ENCODE measurements around the gene ZNF771.
"Not testable (repeated sequence)": the region's sequence is repeated elsewhere in the genome, so short reads cannot be mapped to it uniquely, and the experiment has no call there.

Gene ZNF771

GRCh38 chr16:30376461-30376902, 30.9 kb upstream of the ZNF771 start:
- no peak for DNase-seq

GRCh38 chr16:30377050-30377811, 30.2 kb upstream of the ZNF771 start:
- DNase-seq, result no peak

GRCh38 chr16:30377812-30378235, 29.6 kb upstream of the ZNF771 start:
- peak; percentile 77 for DNase-seq

- DNase-seq, result peak; percentile 96
Observed at GRCh38 chr16:30378236-30379157, 28.9 kb upstream of the ZNF771 start.

- no peak for DNase-seq
Observed at GRCh38 chr16:30379158-30379783, 28.1 kb upstream of the ZNF771 start.

GRCh38 chr16:30380072-30380802, 27.2 kb upstream of the ZNF771 start:
- no peak for DNase-seq

GRCh38 chr16:30380803-30381208, 26.6 kb upstream of the ZNF771 start:
- no peak for DNase-seq

- no peak for DNase-seq
Observed at GRCh38 chr16:30381291-30382041, 25.9 kb upstream of the ZNF771 start.

- no peak for DNase-seq
Observed at GRCh38 chr16:30382111-30382881, 25.1 kb upstream of the ZNF771 start, which contains the start of gene SEPTIN1. TSS of gene SEPTIN1 (minus strand) at chr16:30382561. CDS start at chr16:30382542, 19 bp downstream.

GRCh38 chr16:30383521-30383920, 23.9 kb upstream of the ZNF771 start:
- DNase-seq, result no peak

- DNase-seq, result no peak
Observed at GRCh38 chr16:30394592-30395154, 12.7 kb upstream of the ZNF771 start.

GRCh38 chr16:30395155-30395991, 12.0 kb upstream of the ZNF771 start, which contains the start of gene ZNF48:
TSS of gene ZNF48 (plus strand) at chr16:30395420. CDS start at chr16:30395795, 375 bp downstream.
- peak; percentile 90 for DNase-seq

- DNase-seq, result no peak
Observed at GRCh38 chr16:30395992-30396585, 11.3 kb upstream of the ZNF771 start.

GRCh38 chr16:30396627-30397026, 10.8 kb upstream of the ZNF771 start:
- DNase-seq, result not testable (repeated sequence)

GRCh38 chr16:30397056-30397455, 10.3 kb upstream of the ZNF771 start:
- DNase-seq, result no peak

GRCh38 chr16:30397776-30398660, 9.4 kb upstream of the ZNF771 start:
- DNase-seq, result no peak

- no peak for DNase-seq
Observed at GRCh38 chr16:30398661-30399434, 8.6 kb upstream of the ZNF771 start.

All from NCI-H1105 (cell line).